Hematopoietic multipotent progenitor cell treated with erythropoietin and hydrocortisone succinate and interleukin-3 and kit ligand, for 15 days (in vitro differentiated cells): ENCODE results near the gene FBXO9.

Experiments
- DNase-seq: peaks from one replicate; pipeline ENCODE4 v3.0.0-alpha.2; 2015; ENCODE audit warnings: low spot score

The FBXO9 gene

DNA sequence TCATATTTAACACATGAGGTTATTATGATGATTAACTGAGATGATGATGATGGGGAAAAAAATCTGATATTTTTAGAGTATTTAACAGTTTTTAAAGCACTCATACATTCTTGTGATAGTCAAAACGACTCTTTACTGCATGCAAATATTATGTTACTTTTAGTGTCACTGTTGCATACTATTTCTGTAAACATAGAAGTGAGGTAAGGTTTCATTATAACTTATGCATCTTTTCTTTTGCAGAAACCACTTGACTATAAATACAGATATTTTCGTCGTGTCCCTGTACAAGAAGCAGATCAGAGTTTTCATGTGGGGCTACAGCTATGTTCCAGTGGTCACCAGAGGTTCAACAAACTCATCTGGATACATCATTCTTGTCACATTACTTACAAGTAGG is 30.1 kb downstream of the FBXO9 start:
- DNase-seq = no peak

DNA sequence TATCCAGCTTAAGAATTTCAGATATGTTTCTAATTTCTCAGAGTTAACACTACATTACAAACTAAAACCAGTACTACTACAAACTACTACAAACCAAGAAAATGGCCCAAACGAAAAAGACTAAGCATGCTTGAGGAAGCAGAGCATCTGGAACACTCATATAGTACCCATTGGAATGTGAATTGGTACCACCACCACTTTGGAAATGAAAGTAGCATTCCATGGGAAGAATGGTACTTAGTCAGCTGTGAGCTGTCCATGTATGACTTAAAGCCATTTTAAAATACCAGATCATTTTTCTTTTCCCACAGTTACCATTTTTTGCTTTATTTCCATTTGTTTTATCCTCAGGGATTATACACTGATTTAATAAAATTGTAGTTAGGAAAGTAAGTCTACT is 30.5 kb downstream of the FBXO9 start:
- no peak for DNase-seq

DNA sequence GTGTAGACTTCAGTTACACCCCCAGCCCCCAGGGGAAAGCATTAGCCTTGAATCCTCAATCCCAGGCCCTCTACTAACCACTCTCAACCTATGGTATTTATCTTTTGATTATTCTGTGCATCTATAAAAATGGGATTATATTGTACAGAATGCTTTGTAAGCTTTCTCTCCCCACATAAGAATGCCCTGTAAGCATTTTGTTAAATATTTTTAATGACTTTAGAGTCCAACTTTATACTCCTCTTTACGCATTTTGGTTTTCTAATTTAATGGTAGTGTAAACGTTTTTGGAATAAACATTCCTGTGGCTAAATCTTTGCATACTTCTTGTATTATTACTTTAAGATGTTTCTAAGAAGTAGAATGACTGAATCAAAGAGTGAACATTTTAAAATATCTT is 35.4 kb downstream of the FBXO9 start:
- DNase-seq = no peak

DNA sequence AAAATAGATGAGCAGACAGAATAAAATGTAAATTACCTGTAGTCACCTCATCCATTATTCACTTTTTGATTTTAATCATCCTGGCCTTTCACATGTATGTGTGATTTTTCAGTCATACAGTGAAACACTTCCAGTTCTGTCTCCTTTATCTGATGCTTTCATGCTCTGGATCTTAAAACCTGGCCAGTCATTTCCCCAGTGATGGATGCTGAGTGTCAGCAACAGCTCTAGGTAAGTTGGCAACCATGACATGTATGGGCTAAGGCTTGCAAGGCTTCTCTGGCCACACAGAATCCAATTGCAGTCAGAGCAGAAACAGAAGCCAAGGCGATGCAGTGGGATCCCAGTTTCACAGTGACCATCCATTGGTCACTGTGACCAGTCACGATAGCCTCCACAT is 35.8 kb downstream of the FBXO9 start:
- no peak for DNase-seq

DNA sequence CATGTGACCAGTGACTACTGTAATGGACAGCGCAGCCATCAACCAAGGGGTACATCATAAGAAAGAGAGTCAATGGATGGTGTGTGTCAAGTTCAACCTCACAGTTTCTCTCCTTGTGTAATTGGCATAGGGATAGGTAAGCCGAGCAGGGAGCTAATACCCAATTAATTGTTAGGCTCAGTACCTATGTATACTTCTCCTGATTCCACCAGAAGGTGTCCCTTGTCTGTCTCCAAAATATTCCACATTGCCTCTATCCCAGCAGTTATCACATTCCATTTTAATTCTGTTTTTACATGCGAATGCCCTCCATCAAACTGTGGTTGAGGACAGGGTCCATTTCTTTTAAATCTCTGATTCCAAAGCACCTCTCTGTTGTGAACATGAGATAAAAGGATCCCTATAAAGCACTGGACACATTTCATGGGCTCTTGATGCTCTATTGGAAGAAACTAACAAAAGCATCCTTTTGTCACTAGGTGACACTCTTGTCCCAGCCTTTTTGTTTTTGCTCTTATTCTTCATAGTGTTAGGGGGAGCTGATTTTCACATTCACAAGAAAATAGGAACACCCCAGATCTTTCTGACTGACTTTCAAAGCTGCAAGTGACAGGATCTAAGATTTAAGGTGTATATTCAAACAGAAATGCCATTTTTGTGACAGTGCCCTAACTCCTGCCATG is 38.9 kb downstream of the FBXO9 start:
- no peak for DNase-seq

DNA sequence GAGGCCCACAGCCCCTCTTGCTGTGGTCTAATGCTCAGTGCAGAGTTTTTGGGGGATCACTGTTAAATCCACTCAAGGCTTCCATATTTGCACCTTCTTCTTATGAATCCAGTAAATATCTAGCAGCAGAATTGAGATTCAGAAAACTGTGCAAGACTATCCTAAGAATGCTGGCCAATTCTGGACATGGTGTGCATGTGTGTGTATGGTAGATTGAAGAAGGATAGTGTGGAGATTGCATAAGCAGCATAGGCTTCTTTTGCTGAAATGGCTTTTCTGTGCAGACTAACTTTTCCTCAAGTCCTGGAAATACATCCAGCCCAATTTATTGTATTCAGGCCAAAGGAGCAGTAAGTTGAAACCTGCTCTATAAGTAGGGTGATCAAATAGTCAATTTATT is 39.7 kb downstream of the FBXO9 start:
- no peak for DNase-seq

DNA sequence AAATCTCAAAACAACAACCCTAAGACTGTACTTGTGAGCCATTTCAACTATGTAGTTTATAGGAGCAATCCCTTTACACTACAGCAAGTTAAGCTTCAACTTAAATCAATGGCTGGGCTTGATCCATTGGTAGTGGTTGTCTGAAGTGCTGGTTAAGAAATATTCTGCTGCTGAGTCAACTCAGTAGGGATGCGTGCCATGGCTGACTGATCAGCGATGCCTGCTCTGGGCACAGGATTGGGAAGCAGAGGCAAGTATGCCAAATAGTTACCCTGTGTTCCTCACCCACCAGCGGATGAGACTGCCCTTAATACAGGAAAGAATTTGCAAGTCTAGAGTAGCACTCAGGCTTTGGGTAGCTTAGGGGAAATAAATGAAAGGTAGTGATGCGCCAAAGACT is 41.9 kb downstream of the FBXO9 start:
- no peak for DNase-seq

DNA sequence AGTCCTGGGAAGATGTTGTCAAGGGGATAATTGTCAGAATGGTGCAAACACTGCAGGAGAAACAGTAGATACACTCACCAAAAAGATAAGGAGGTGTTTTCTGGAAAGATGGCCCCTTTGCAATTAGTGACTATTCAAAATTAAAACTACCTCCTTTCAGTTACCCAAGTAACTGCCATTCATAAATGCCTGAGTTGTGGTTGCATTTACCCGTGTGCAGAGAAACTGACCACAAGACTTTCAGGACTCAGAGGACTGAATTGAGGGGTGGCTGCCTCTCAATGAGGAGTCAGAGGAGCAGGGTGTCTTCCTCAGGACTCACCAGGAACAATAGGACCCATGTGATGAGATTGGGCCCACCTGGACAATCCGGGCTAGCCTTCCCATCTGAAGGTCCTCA is 44.4 kb downstream of the FBXO9 start:
- DNase-seq = no peak

DNA sequence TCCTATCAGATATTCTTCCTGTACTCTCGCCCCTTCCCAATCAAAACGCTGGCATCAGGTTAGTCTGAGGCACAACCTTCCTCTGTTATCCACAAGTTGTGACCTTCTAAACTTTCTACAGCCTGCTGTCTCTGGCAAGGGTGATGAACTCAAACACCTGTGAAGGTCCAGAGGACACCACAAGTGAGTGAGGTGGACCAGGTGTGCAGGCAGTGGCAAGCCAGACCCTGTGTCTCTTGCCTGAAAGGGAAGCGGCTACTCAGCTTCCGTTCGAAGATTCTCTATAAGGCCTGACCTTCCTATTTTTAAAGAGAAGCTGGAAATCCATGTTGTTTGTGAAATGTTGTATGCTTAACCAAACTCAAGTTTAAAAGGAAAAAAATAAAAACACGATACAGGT is 46.7 kb downstream of the FBXO9 start:
- DNase-seq = no peak

DNA sequence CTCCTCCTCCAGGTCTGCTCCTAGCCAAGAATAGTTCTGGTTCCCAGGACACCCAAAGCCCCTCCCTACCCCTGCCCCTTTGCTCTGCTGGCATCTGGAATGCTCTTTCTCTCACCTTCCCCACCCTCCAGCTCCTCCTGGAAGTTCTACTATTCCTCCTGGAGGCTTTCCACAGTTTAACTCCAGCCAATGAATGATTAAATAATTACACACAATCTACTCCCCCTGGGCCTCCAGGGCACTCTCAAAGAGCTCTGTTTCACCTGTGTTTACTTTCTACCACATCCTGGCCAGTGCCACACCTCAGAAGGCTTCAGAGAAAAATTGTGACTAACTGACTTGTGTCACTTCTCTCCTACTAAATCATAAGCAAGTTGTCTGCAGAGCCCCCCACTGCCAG is 47.2 kb downstream of the FBXO9 start:
- no peak for DNase-seq

DNA sequence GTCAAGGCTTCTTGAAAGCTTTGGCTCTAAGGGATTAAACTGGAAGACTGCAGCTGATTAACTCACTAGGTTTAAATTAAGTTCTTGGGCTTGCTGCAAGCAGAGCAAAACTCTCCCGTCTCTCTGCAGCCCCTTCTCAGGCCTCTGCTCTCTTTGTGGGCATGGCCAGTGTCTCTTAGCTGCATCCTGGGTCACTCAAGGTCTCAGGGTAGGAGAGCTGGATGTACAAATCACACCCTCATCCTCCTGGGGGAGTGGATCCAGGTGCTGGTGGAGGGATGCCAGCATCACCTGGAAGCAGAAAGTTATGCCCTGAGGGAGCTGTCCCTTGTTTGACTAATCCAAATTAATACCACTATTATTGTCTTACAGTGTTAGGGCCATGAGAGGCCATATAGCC is 47.7 kb downstream of the FBXO9 start:
- no peak for DNase-seq

DNA sequence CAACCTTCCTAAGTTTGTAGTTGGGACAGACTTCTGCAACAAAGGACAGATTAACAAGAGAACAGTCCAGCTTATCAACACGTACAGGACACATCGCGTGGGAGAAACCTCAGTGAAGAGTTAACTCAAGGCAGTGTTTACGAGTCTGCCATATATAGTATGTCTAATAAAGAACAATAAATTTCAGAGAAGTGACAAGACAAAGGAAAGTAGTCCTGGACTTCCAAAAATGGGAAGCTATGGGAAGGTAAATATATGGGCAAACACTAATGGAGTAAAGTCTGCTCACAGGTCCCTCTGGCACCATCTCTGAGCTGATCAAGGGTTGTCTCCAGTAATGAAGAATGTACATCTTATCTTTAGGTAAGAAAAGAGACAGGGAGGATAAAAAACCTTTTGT is 48.5 kb downstream of the FBXO9 start:
- DNase-seq = no peak

DNA sequence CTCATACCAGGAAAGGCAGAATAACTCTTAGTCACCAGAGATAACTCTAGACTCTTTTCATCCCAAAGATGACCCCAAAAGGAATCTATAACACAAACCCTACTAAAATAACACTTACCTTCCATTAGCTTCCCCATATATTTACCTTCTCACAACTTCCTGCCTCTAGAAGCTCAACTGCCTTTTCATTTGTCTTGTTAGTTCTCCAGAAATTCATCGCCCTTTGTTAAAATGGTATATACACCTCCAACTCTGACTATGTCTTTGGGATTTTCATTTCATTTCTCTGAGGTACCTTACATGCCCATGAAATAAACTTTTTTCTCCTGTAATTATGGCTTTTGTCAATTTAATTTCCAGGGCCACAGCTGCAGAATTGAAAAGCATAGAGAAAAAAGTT is 49.9 kb downstream of the FBXO9 start:
- DNase-seq = no peak

DNA sequence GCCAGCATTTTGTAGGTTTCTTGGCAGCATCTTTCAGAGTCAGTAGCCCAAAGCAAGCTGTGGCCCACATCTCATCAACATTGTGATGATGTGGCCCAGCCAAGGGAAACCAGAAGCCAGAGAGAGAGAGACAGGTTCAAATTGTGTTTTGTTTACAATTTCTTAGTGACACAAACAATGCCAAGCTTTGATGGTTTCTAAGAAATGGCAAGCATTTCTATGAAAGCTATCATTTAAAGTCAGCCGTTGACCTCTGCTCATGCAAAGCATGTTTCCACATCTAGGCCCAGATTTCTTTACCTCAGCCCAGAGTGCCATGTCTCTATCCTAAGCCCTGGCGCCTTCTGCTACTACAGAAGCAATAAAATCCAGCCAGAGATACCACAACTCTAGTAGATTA is 50.5 kb downstream of the FBXO9 start:
- no peak for DNase-seq

DNA sequence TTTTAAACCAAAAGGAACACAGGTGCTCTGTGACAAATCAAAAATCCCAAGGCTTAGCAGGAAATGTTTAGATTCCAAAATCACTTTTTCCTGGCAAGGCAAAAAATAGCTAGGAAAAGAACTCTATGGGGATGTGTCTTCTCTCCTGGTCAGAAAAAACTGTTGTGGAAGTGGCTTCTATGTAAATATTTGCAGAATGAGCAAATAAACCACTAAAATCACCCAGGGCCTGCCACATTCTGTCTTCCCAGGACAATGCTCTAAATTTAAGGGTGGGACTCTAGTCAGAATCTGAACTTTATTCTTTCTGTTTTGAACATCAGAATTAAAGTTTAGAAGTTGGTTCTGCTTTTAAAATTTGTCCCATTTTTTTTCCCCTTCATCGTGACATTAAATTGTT is 54.1 kb downstream of the FBXO9 start:
- DNase-seq = no peak

DNA sequence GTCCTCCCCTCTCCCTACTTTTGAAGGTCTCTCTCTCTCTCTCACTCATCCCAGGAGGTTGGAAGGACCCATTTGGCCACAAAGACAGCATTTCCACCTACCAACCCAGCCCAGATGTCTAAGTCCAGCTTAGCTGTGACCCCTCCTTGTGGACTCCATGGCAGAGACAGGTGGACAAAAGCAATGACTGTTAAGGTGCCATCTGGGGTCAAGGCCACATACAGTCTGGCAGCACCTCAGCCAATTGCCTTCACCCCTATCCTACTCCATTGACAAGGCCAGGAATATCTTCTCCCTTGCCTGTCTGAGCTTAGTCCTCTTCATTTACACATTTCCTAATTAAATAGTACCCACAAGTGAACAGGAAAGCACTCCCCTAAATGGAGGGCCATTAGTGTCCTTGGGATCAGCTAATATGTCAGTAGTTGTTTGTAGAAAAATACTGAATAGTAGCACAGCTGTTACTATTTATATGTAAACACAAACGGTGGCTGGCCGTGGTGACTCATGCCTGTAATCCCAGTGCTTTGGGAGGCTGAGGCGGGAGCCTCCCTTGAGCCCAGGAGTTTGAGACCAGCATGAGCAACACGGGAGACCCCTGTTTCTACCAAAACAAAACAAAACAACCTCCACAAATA is 54.7 kb downstream of the FBXO9 start:
- no peak for DNase-seq

DNA sequence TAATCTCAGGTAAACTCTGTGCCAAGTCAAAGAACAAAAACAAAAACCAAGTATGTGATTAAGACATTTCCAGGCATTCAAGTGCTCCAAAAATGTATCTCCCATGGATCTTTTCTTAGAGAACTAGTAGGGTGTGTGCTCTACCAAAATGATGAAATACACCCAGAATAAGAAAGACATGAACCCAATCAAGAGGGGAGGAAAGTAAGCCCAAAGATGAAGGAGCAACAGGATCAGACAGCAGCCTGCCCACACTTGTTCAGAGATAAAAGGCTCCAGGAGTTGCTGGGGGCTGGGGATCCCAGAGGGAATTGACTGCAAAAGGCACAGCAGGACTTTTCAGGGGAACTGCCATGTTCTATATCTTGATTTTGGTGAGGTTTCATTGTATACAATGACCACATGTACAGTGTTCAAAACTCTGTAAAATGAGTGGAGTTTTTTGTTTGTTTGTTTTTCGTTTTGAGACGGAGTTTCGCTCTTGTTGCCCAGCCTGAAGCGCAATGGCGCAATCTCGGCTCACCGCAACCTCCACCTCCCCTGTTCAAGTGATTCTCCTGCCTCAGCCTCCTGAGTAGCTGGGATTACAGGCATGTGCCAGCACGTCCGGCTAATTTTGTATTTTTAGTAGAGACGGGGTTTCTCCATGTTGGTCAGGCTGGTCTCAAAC is 59.1 kb downstream of the FBXO9 start:
- no peak for DNase-seq

DNA sequence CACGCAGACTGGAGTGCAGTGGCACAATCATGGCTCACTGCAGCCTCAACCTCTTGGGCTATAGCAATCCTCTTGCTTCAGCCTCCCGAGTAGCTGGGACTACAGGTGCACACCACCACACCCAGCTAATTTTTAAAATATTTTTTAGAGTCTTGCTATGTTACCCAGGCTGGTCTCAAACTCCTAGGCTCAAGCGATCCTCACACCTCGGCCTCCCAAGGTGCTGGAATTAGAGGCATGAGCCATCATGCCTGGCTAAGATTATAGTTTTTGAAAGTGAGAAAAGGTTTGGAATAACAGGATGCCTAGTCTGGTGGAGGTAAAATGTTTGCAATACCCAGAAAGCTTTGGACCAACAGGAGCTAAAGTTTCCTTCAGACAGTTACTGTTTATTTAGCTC is 60.1 kb downstream of the FBXO9 start:
- no peak for DNase-seq

DNA sequence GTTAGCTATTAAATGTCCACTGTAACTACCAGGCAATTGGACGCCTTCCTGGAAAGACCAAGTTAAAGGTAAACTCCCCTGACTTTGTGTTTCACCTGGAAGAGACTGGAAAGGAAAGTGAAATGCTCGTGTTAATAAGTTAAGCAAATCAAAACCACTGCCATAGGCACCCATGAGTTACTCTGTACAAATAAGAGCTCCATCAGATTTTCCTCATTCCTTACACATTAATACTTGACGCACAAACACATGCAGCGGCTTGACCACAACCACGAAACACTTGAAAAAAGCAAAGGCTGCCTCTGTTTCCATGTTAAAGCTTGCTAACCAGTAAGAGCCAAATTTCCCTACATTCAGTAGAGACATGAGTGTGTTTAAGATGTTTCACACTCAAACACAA is 63.6 kb downstream of the FBXO9 start:
- no peak for DNase-seq

DNA sequence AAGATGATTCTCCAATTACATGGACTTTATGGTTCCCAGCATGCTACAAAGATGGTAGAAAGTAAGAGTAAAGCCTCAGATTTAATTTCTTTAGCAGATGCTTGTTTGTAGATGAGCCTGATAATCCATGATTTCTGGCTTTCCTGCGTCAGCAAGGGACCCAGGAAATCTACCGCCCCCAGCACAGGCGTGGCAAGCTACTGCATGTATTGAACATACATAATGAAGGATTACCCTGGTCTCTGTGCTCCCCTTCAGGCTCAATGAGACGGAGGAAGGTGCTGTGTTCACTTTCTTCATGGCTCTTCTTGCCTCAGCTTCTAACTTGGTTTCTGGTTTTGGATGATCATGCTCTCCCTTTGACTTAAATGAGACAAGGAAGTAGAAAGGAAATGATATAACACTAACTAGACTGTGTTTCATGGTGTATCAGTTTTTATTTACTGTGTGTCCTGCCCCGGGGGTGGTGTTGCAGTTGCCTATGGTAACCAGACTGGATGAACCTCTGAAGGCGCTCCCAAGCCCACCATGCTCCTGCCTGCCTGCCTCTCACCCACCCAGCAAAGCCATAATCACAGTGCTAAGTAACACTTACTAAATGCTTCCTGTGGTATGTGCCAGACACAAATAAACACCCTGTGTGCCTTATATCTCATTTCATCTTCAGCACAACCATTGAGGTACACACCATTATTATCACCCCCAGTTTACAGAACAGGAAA is 65.5 kb downstream of the FBXO9 start:
- DNase-seq = no peak

DNA sequence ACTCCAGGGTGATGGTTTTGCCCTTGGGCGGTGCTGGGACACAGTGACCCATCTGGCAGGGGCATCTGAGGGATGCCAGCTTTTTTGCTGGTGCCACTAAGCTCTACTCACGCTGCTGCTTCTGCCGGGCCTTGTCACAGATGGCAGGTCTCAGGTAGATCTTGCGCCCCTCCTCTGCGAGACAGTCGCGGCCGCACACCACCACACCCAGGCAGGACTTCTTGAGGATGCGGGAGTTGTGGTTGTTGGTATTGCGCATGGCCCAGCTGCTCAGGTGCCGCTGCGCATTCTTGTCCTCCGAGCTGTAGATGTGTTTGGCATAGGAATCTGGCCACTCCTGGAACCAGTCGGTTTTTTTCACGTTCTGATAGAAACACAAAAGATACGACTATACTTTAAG is 68.8 kb downstream of the FBXO9 start:
- DNase-seq = no peak

DNA sequence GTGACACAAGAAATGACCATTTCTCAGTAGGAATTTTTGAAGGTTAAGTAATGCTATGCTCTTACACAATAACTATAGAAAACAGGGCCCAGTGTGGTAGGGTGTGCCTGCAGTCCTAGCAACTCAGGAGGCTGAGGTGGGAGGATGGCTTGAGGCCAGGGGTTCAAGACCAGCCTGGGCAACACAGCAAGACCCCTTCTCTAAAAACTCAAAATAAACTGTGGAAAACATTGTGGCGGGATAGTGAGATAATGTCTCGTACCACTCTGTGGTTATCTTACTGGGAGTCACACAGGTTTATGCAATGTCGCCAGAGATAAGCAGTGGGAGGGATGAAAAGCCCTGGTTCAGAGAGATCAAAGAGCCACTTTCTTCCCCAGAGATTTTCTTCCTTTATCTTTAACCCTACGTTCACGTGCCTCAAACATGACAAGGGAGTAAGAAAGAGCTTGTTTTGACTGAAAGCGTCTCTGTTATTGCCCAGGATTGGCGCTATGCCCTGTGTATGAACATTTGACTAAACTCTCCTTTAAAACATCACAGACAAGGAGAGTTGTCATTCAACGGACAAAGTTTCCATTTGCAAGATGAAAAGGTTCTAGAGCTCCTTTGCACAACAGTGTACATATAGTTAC is 69.5 kb downstream of the FBXO9 start:
- no peak for DNase-seq
